Stimulated activated CD8-positive, alpha-beta memory T cell treated with anti-CD3 and anti-CD28 coated beads, Interleukin-15, amount 100 ng/mL, for 1 hour (primary cell): Measurements from ENCODE around the gene BLACAT1.
"Not testable (repeated sequence)": the region's sequence is repeated elsewhere in the genome, so short reads cannot be mapped to it uniquely, and the experiment has no call there.

ENCODE experiments used
- DNase-seq: peaks from one replicate; pipeline ENCODE4 v3.0.0-alpha.2; 2020; ENCODE audit warnings: low read depth

Gene BLACAT1

GRCh38 chr1:205483372-205483771 is 27.5 kb upstream of the BLACAT1 start:
- no peak for DNase-seq

- DNase-seq: not testable (repeated sequence)
These were observed 26.7 kb upstream of the BLACAT1 start for GRCh38 chr1:205482587-205482986.

GRCh38 chr1:205481629-205482151 is 25.8 kb upstream of the BLACAT1 start:
- DNase-seq: no peak

GRCh38 chr1:205481218-205481617 is 25.4 kb upstream of the BLACAT1 start:
- DNase-seq: no peak

- DNase-seq: peak; percentile 29
These were observed 24.6 kb upstream of the BLACAT1 start for GRCh38 chr1:205480349-205480985.

- not testable (repeated sequence) for DNase-seq
These were observed 23.1 kb upstream of the BLACAT1 start for GRCh38 chr1:205478985-205479384.

- DNase-seq: no peak
These were observed 22.0 kb upstream of the BLACAT1 start for GRCh38 chr1:205477759-205478247.

GRCh38 chr1:205477121-205477758 is 21.4 kb upstream of the BLACAT1 start:
- no peak for DNase-seq

GRCh38 chr1:205476648-205477047 is 20.8 kb upstream of the BLACAT1 start:
- no peak for DNase-seq

GRCh38 chr1:205475855-205476254 is 20.0 kb upstream of the BLACAT1 start:
- no peak for DNase-seq

- no peak for DNase-seq
These were observed 18.7 kb upstream of the BLACAT1 start for GRCh38 chr1:205474571-205474970.

GRCh38 chr1:205473966-205474365 is 18.1 kb upstream of the BLACAT1 start:
- no peak for DNase-seq

GRCh38 chr1:205473475-205473874 is 17.6 kb upstream of the BLACAT1 start:
- no peak for DNase-seq

- DNase-seq: no peak
These were observed 17.0 kb upstream of the BLACAT1 start for GRCh38 chr1:205472737-205473441.

- DNase-seq: no peak
These were observed 14.3 kb upstream of the BLACAT1 start for GRCh38 chr1:205470131-205470530.

- DNase-seq: no peak
These were observed 10.9 kb upstream of the BLACAT1 start for GRCh38 chr1:205466595-205467220.

- no peak for DNase-seq
These were observed 9.5 kb upstream of the BLACAT1 start for GRCh38 chr1:205465392-205465791.

- no peak for DNase-seq
These were observed 3.1 kb upstream of the BLACAT1 start for GRCh38 chr1:205458777-205459566.

GRCh38 chr1:205456868-205457745 is 1.3 kb upstream of the BLACAT1 start:
- no peak for DNase-seq

- no peak for DNase-seq
These were observed 580 bp upstream of the BLACAT1 start for GRCh38 chr1:205456383-205456867.
